HG03196 (cell line): Measurements from ENCODE around the gene AP3S1.

Source experiments
- ATAC-seq: cut with Tn5 transposase; IDR thresholded peaks from one replicate; pipeline ENCODE4 v1.9.1; 2021; ENCODE audit not compliant: unreplicated experiment

Gene AP3S1

GRCh38 chr5:115936031-115936430 lies 94.3 kb downstream of the AP3S1 start:
- ATAC-seq = no peak

DNA sequence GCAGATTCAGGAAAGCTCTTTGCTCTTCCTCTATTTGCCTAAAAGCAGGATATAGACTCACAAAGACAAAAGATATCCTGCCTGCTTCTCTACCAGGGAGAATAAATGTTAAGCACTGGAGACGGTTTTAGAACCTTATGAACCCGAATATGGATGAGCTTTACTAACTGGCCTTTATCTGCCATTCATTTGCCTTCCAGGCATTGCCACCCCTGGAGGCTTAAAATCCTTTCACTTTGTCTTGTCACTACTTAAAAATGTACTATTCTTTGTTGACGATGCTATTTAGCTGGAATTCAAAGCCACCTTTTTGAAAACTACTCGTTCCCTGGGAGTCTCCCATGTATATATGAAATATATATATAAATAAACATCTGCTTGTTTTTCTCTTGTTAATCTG lies 97.3 kb downstream of the AP3S1 start:
- ATAC-seq = no peak

- no peak for ATAC-seq
Observed at GRCh38 chr5:115940080-115940810, 98.5 kb downstream of the AP3S1 start.

DNA sequence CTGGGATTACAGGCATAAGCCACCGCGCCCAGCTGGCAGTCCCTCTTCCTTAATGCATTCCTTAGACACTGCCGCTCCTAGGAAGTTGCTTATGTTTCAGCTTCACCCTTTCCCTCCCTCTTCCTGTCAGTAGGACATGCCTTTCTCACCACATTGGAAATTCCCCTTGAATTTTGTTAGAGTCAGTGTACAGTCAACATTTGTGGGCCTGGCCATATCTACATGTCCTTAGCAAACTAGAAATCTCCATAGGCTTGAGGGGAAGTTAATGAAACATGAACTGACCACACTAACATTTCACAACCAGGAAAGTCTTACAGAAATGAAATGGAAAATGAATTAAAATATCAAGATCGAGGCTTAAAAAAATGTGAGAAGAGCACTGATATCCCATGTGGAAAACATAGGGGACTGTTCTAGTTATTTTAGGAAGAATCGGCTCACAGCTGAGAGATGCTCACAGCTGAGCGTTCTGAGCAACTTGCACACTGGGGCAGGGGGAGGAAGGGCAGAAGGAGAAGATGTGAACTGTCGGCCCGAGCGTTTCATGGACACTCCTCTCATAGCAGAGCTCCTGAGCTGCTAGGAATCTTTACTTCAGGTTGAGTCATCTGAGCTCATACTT lies 99.4 kb downstream of the AP3S1 start:
- ATAC-seq = no peak

DNA sequence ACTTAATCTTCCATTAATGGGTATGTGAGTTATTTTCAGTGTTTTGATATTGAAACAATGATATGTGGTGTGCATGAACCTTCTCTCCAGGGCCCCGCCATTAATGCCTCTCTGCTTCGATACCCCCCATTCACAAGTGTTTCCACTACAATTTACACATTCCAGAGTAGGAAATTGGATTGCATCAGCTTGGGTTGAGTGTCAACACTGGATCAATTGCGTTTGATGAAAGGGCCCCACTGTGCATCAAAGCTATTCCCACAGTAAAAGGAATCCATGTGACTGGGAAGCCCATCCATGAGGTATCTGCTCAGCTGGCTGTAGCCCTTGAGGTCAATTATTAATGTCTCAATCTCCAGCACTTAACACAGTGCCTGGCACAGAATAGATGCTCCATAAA lies 102.8 kb downstream of the AP3S1 start:
- ATAC-seq = no peak

DNA sequence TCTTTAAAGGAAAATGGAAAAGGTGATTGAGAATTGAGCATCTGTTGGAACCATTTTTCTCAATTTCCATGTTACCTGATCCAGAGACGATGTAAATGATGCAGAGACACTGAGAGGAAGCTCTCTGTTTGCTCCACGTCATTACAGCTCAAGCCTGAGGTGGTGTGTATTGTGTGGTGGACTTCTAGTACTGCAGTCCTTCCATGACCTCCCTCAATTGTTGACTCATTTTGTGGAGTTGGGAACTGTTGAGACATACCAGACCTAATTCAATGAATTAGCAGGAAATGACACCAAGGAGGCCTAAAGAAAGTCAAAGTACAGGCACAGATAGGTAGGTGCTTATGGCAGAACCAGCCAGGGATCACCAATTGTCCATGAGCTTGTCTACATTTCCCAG lies 104.9 kb downstream of the AP3S1 start:
- no peak for ATAC-seq

- no peak for ATAC-seq
Observed at GRCh38 chr5:115947260-115947659, 105.5 kb downstream of the AP3S1 start.

DNA sequence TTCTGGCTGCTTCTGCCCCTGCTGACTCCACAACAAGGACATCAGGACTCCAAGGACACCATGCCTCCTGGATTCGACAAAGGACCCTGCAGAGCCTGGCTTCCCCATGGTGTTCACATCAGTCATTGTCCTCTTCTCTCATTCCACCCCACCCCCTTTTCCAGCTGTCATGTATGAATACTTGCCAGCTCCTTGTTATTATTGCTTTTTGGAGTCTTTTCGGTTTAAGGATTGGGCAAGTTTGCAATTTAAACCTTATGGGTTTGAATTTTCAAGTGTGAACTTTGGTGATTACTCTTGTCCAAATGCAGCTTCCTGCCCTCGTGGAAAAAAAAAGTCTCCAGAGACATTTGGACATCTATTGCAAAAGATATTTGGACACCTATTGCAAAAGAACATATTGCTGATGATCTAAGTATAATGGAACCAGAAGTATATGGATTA lies 106.4 kb downstream of the AP3S1 start:
- ATAC-seq = no peak

DNA sequence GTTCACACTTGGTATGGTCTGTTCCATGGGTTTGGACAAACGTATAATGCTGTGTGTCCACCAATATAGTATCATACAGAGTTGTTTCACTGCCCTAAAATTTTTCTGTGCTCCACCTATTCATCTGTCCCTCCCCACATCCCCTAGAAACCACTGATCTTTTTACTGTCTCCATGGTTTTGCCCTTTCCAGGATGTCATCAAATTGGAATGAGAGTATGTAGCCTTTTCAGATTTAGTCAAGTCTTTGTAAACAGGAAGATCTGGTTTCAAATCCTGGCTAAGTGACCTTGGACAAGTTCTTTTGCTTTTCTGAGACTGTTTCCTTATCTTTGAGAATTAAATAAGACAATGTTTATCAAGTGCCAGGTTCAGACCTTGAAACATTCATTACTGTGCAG lies 107.4 kb downstream of the AP3S1 start:
- no peak for ATAC-seq

DNA sequence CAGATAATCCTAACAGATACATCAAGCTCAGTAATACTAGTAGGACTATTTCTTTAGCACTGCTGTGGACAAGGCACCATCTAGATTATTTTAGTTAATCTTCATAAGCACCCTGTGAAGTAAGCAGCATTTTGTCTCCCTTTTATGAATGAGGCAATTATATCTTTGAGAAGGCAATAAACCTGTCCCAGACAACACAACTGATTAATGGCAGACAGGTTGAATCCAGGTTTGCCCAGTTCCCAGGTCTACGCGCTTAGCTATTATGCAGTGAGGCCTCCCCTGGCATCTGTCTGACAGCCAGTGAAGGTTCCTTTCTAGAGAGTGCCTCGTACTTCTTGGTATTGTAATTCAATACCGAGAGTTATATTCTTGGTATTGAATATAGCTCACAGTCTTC lies 110.9 kb downstream of the AP3S1 start:
- no peak for ATAC-seq

DNA sequence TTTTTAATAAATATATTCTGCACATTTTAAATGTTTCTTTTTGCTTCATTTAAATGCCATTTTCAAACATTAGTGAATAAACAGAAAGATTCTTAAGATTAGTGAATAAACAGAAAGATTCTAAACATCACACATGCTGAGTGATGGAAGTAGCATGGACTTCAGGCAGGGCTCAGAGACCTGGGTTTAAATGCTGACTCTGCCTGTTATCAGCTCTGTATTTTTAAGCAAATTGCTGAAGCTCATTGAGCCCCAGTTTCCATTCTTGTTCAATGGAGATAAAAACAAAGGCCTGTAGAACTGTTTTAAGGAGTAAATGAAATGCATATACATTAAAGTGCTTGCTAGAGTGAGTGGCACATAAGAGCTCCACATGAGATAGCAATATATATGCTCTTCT lies 112.4 kb downstream of the AP3S1 start:
- no peak for ATAC-seq

DNA sequence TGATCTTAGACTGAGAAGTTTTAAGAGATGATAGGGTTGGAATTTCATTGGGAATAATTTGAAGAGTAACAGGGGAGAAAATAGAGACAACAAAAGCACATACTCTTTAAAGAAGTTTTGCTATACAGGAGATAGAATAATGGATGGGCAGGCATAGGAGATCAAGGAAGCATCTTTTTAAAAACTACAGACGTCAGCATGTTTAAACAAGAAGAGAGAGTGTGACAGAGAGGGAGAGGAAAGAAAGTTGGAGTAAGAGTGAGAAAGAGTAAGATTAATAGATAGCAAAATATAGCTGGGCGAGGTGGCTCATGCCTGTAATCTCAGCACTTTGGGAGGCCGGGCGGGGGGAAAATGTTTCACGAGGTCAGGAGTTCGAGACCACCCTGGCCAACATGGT lies 115.2 kb downstream of the AP3S1 start:
- no peak for ATAC-seq

GRCh38 chr5:115961381-115962238 lies 119.9 kb downstream of the AP3S1 start:
- no peak for ATAC-seq

- ATAC-seq = no peak
Observed at GRCh38 chr5:115962239-115962564, 120.5 kb downstream of the AP3S1 start, which contains the start of gene LVRN. Gene LVRN (plus strand): TSS chr5:115962475. CDS start chr5:115962618, 143 bp downstream.

DNA sequence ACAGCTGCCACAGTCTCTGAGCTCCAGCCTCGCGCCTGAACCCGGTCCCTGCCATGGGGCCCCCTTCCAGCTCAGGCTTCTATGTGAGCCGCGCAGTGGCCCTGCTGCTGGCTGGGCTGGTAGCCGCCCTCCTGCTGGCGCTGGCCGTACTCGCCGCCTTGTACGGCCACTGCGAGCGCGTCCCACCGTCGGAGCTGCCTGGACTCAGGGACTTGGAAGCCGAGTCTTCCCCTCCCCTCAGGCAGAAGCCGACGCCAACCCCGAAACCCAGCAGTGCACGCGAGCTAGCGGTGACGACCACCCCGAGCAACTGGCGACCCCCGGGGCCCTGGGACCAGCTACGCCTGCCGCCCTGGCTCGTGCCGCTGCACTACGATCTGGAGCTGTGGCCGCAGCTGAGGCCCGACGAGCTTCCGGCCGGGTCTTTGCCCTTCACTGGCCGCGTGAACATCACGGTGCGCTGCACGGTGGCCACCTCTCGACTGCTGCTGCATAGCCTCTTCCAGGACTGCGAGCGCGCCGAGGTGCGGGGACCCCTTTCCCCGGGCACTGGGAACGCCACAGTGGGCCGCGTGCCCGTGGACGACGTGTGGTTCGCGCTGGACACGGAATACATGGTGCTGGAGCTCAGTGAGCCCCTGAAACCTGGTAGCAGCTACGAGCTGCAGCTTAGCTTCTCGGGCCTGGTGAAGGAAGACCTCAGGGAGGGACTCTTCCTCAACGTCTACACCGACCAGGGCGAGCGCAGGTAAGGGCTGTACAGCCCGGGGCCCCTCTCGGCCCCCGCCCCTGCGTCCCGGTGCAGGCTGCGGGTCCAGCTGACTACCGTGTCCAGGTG lies 121.0 kb downstream of the AP3S1 start:
- no peak for ATAC-seq

- no peak for ATAC-seq
Observed at GRCh38 chr5:115963566-115963965, 121.8 kb downstream of the AP3S1 start.
